Activated naive CD8-positive, alpha-beta T cell treated with anti-CD3 and anti-CD28 coated beads, Interleukin-2, amount 10 ng/mL, durations not matched to agents 7 days and 5 days (primary cell): ENCODE measurements around the gene PACRG. TPM values are rescaled to one million over a fixed set of nuclear protein-coding genes. Genes with fewer than 3 reads are reported as not detected.

Experiments used
- ATAC-seq: fragments of 150-1000 bp; cut with Tn5 transposase; one replicate; pipeline ENCODE4 v1.10.0; 2021; ENCODE audit warnings: low read depth, moderate library complexity
- POLR2A ChIA-PET: fragments of 350-600 bp; sonication (Branson Sonifier 250); formaldehyde crosslinking; loops from one replicate; lab custom pipeline; 2021; ENCODE audit warnings: antibody characterized with exemption; lab: Charles Lee
- DNase-seq: peaks from one replicate; pipeline ENCODE4 v3.0.0; 2021
- H3K27ac Mint-ChIP-seq: one replicate; pipeline ENCODE4 v1.8.0; 2022; ENCODE audit warnings: mild to moderate bottlenecking, mixed read lengths
- H3K27me3 Mint-ChIP-seq: one replicate; pipeline ENCODE4 v1.8.0; 2022; ENCODE audit warnings: mild to moderate bottlenecking, moderate library complexity, mixed read lengths
- H3K36me3 Mint-ChIP-seq: one replicate; pipeline ENCODE4 v1.8.0; 2021; ENCODE audit warnings: mild to moderate bottlenecking, mixed read lengths
- H3K4me1 Mint-ChIP-seq: one replicate; pipeline ENCODE4 v1.8.0; 2021; ENCODE audit warnings: mixed read lengths
- H3K4me3 Mint-ChIP-seq: one replicate; pipeline ENCODE4 v1.8.0; 2022; ENCODE audit warnings: mild to moderate bottlenecking, moderate library complexity, mixed read lengths
- H3K9me3 Mint-ChIP-seq: one replicate; pipeline ENCODE4 v1.8.0; 2021; ENCODE audit warnings: mixed read lengths
- total RNA-seq, 2 experiments: library from RNA; stranded (reverse); gene quantifications; one replicate each; pipeline ENCODE4 v1.2.3, GENCODE V29; 2021

Gene PACRG
- total RNA-seq, 2 experiments from 2014 or later = 0.58 TPM; not detected in 1

GRCh38 chr6:162917506-162917905, 189.7 kb downstream of the PACRG start:
- Mint-ChIP-seq H3K4me1 (no peaks in the 10 kb centered on the region), H3K9me3 (no peaks in the 10 kb centered on the region), H3K27ac (no peak overlapping the region), H3K4me3 (no peak overlapping the region), H3K27me3 (peaks cover 2% of the 10 kb centered on the region), H3K36me3 (no peaks in the 10 kb centered on the region)
- DNase-seq (no peak), ATAC-seq (no peak)
- POLR2A ChIA-PET = no interaction called here

- H3K36me3 Mint-ChIP-seq = no peaks in the 10 kb centered on the region
- no peaks in the 10 kb centered on the region for H3K4me1 Mint-ChIP-seq
- H3K27ac Mint-ChIP-seq = no peak overlapping the region
- ATAC-seq = no peak
- H3K27me3 Mint-ChIP-seq = peaks cover 2% of the 10 kb centered on the region
- DNase-seq = no peak
- no peak overlapping the region for H3K4me3 Mint-ChIP-seq
- POLR2A ChIA-PET = no interaction called here
- peaks cover 11% of the 10 kb centered on the region for H3K9me3 Mint-ChIP-seq
Observed at GRCh38 chr6:162921062-162921461, 193.3 kb downstream of the PACRG start.

- peaks cover 2% of the 10 kb centered on the region for H3K27me3 Mint-ChIP-seq
- no peaks in the 10 kb centered on the region for H3K36me3 Mint-ChIP-seq
- H3K4me1 Mint-ChIP-seq = no peaks in the 10 kb centered on the region
- no peak overlapping the region for H3K4me3 Mint-ChIP-seq
- H3K27ac Mint-ChIP-seq = no peak overlapping the region
- POLR2A ChIA-PET = no interaction called here
- ATAC-seq = no peak
- no peak for DNase-seq
- peaks cover 11% of the 10 kb centered on the region for H3K9me3 Mint-ChIP-seq
Observed at GRCh38 chr6:162921510-162922040, 193.8 kb downstream of the PACRG start.

GRCh38 chr6:162922563-162923166, 194.9 kb downstream of the PACRG start:
- DNase-seq (no peak), ATAC-seq (no peak)
- Mint-ChIP-seq H3K9me3 (peaks cover 15% of the 10 kb centered on the region), H3K27ac (no peak overlapping the region), H3K36me3 (no peaks in the 10 kb centered on the region), H3K27me3 (peaks cover 2% of the 10 kb centered on the region), H3K4me1 (no peaks in the 10 kb centered on the region), H3K4me3 (no peak overlapping the region)
- POLR2A ChIA-PET = no interaction called here

GRCh38 chr6:162934844-162935243, 207.1 kb downstream of the PACRG start:
- H3K27ac Mint-ChIP-seq = no peak overlapping the region
- no peaks in the 10 kb centered on the region for H3K36me3 Mint-ChIP-seq
- ATAC-seq (no peak), DNase-seq (no peak)
- peaks cover 10% of the 10 kb centered on the region for H3K9me3 Mint-ChIP-seq
- H3K4me1 Mint-ChIP-seq = no peaks in the 10 kb centered on the region
- H3K27me3 Mint-ChIP-seq = no peaks in the 10 kb centered on the region
- no peak overlapping the region for H3K4me3 Mint-ChIP-seq
- POLR2A ChIA-PET = no interaction called here

- Mint-ChIP-seq H3K36me3 (no peaks in the 10 kb centered on the region), H3K4me1 (no peaks in the 10 kb centered on the region), H3K9me3 (peaks cover 11% of the 10 kb centered on the region), H3K27ac (no peak overlapping the region), H3K27me3 (no peaks in the 10 kb centered on the region), H3K4me3 (no peak overlapping the region)
- ATAC-seq (no peak), DNase-seq (no peak)
- POLR2A ChIA-PET = no interaction called here
Observed at GRCh38 chr6:162940426-162940825, 212.7 kb downstream of the PACRG start.

- H3K9me3 Mint-ChIP-seq = peaks cover 13% of the 10 kb centered on the region
- no peaks in the 10 kb centered on the region for H3K27me3 Mint-ChIP-seq
- ATAC-seq (no peak), DNase-seq (no peak)
- no peaks in the 10 kb centered on the region for H3K4me1 Mint-ChIP-seq
- no peaks in the 10 kb centered on the region for H3K36me3 Mint-ChIP-seq
- POLR2A ChIA-PET = no interaction called here
- no peak overlapping the region for H3K4me3 Mint-ChIP-seq
- no peak overlapping the region for H3K27ac Mint-ChIP-seq
Observed at GRCh38 chr6:162941128-162941527, 213.4 kb downstream of the PACRG start.

GRCh38 chr6:162942866-162943265, 215.1 kb downstream of the PACRG start:
- H3K27me3 Mint-ChIP-seq = no peaks in the 10 kb centered on the region
- H3K9me3 Mint-ChIP-seq = peaks cover 12% of the 10 kb centered on the region
- no peaks in the 10 kb centered on the region for H3K36me3 Mint-ChIP-seq
- H3K4me3 Mint-ChIP-seq = no peak overlapping the region
- no peak for ATAC-seq
- no peak overlapping the region for H3K27ac Mint-ChIP-seq
- H3K4me1 Mint-ChIP-seq = no peaks in the 10 kb centered on the region
- DNase-seq = no peak
- POLR2A ChIA-PET = no interaction called here

GRCh38 chr6:162943369-162943768, 215.6 kb downstream of the PACRG start:
- DNase-seq = no peak
- Mint-ChIP-seq H3K36me3 (no peaks in the 10 kb centered on the region), H3K4me1 (no peaks in the 10 kb centered on the region), H3K27ac (no peak overlapping the region), H3K9me3 (peaks cover 12% of the 10 kb centered on the region), H3K4me3 (no peak overlapping the region), H3K27me3 (no peaks in the 10 kb centered on the region)
- POLR2A ChIA-PET = no interaction called here
- ATAC-seq = no peak

- no peaks in the 10 kb centered on the region for H3K4me1 Mint-ChIP-seq
- POLR2A ChIA-PET = no interaction called here
Observed at GRCh38 chr6:162951164-162951743, 223.5 kb downstream of the PACRG start.

GRCh38 chr6:162952423-162952822, 224.6 kb downstream of the PACRG start:
- Mint-ChIP-seq H3K27me3 (no peaks in the 10 kb centered on the region), H3K4me1 (no peaks in the 10 kb centered on the region), H3K36me3 (no peaks in the 10 kb centered on the region), H3K27ac (no peak overlapping the region), H3K9me3 (no peaks in the 10 kb centered on the region), H3K4me3 (no peak overlapping the region)
- DNase-seq (no peak), ATAC-seq (no peak)
- POLR2A ChIA-PET = no interaction called here

More at GRCh38 chr6:162951164-162951743, 223.5 kb downstream of the PACRG start:
- no peaks in the 10 kb centered on the region for H3K9me3 Mint-ChIP-seq
- no peak overlapping the region for H3K4me3 Mint-ChIP-seq
- no peak for DNase-seq
- no peaks in the 10 kb centered on the region for H3K27me3 Mint-ChIP-seq
- H3K27ac Mint-ChIP-seq = no peak overlapping the region
- ATAC-seq = no peak
- H3K36me3 Mint-ChIP-seq = no peaks in the 10 kb centered on the region

GRCh38 chr6:162957062-162957461, 229.3 kb downstream of the PACRG start:
- POLR2A ChIA-PET = no interaction called here

GRCh38 chr6:162960679-162961457, 233.1 kb downstream of the PACRG start:
- Mint-ChIP-seq H3K27ac (no peak overlapping the region), H3K36me3 (no peaks in the 10 kb centered on the region), H3K9me3 (peaks cover 10% of the 10 kb centered on the region), H3K4me1 (no peaks in the 10 kb centered on the region), H3K4me3 (no peak overlapping the region), H3K27me3 (no peaks in the 10 kb centered on the region)
- POLR2A ChIA-PET = no interaction called here
- ATAC-seq (no peak), DNase-seq (no peak)

More at GRCh38 chr6:162957062-162957461, 229.3 kb downstream of the PACRG start:
- Mint-ChIP-seq H3K27ac (no peak overlapping the region), H3K9me3 (peaks cover 6% of the 10 kb centered on the region), H3K27me3 (no peaks in the 10 kb centered on the region), H3K4me3 (no peak overlapping the region), H3K4me1 (no peaks in the 10 kb centered on the region), H3K36me3 (no peaks in the 10 kb centered on the region)
- DNase-seq (no peak), ATAC-seq (no peak)

- Mint-ChIP-seq H3K36me3 (no peaks in the 10 kb centered on the region), H3K27ac (no peak overlapping the region), H3K9me3 (peaks cover 10% of the 10 kb centered on the region), H3K27me3 (no peaks in the 10 kb centered on the region), H3K4me1 (no peaks in the 10 kb centered on the region), H3K4me3 (no peak overlapping the region)
- DNase-seq = no peak
- no peak for ATAC-seq
- POLR2A ChIA-PET = no interaction called here
Observed at GRCh38 chr6:162962093-162962492, 234.3 kb downstream of the PACRG start.
